ENCODE data around the gene PIK3C2B.
"Not testable (repeated sequence)": the region's sequence is repeated elsewhere in the genome, so short reads cannot be mapped to it uniquely, and the experiment has no call there.

PIK3C2B gene

GRCh38 chr1:204506201-204506968, 11.8 kb upstream of the PIK3C2B start:
- DNase-seq, result peak; percentile 77

DNA sequence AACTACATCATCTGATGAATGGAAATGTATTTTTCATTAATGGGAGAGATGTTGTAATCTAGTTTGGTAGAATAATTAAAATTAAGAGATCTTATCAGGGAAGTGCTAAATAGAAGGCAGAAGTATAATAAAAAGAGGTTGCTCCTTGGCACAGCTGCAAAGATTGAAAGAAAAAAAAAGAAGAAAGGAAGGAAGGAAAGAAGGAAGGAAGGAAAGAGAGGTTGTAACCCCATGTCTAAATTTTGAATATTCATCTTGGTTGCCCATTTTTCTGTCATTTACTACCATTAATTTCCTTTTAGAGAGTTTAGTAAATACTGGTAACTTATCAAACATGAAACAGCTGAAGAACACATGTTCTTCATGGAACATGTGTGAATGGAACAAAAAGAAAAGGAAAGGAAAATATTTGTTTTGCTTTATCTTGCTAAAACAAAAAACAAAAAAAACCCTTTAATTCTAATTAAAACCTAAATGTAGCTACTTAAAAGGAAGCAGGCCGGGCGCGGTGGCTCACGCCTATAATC, 11.1 kb upstream of the PIK3C2B start:
- DNase-seq, result no peak

GRCh38 chr1:204503913-204504519, 9.4 kb upstream of the PIK3C2B start:
- DNase-seq, result no peak

GRCh38 chr1:204503122-204503912, 8.7 kb upstream of the PIK3C2B start:
- peak; percentile 41 for DNase-seq

DNA sequence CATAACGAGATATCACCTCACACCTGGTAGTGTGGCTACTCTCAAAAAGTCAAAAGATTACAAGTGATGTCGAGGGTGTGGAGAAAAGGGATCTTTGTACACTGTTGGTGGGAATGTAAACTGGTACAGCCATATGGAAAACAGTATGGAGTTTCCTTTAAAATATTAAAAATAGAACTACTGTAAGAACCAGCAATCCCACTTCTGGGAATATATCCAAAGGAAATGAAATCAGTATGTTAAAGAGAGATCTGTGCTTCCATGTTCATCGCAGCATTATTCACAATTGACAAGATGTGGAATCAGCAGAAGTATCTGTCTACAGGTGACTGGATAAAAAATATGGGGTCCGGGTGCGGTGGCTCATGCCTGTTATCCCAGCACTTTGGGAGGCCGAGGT, 7.6 kb upstream of the PIK3C2B start:
- DNase-seq, result no peak

GRCh38 chr1:204499511-204500468, 5.2 kb upstream of the PIK3C2B start:
- no peak for DNase-seq

GRCh38 chr1:204498981-204499380, 4.4 kb upstream of the PIK3C2B start:
- DNase-seq, result no peak

DNA sequence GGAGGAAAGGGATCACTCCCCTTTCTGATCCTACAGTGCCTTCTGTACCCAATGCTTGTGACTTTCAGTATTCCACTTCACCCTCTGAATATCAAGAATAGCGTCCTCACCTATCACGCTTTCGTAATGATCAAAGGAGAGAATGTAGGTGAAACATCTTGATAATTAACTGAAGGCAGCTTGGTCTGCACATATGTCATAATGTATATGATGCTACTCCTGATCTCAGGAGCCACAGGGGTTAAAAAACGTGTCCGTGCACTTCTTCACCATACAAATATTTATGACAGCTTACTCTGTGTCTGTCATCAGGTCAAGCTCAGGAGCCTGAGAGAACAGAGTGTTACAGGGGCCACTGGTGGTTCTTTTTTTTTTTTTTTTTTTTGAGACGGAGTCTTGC, 1.2 kb upstream of the PIK3C2B start:
- no peak for DNase-seq

DNA sequence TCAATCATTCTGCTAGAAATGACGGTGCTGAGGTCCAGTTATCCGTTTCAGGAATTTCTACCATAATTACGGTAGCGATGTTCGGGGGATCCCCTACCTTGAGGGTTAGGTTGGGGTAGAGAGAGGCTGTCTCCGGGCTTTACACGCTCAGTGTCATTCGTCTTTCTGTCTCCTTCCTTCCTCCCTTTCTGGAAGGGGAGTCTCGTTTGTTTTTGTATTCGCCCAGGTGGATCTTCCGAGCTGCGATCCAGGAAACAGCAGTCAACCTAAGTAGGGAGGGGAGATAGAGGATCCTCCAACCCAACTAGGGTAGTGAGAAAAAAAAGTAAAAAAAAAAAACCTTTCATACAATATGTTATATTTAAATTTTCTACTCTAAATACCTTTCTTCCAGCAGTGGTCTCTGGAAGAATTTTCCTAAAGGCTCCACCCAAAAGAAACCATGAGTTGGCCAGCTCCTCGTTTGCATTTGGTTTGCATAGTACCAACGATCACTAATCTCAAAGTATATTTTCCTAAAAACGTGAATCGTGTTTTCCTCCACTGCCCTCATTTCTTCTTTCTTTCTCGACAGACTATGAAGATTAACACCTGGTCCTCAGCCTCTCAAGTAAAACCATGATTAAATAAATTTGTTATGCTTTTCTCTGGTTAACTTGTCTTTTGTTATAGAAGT, 611 bp upstream of the PIK3C2B start:
- DNase-seq, result no peak

GRCh38 chr1:204493984-204494280, 673 bp downstream of the PIK3C2B start:
- DNase-seq, result peak; percentile 68

- DNase-seq, result peak; percentile 48
These were observed 1.2 kb downstream of the PIK3C2B start for GRCh38 chr1:204493145-204493983.

GRCh38 chr1:204491655-204492054, 3.0 kb downstream of the PIK3C2B start:
- no peak for DNase-seq

GRCh38 chr1:204487256-204487615, 7.4 kb downstream of the PIK3C2B start:
- no peak for DNase-seq

DNA sequence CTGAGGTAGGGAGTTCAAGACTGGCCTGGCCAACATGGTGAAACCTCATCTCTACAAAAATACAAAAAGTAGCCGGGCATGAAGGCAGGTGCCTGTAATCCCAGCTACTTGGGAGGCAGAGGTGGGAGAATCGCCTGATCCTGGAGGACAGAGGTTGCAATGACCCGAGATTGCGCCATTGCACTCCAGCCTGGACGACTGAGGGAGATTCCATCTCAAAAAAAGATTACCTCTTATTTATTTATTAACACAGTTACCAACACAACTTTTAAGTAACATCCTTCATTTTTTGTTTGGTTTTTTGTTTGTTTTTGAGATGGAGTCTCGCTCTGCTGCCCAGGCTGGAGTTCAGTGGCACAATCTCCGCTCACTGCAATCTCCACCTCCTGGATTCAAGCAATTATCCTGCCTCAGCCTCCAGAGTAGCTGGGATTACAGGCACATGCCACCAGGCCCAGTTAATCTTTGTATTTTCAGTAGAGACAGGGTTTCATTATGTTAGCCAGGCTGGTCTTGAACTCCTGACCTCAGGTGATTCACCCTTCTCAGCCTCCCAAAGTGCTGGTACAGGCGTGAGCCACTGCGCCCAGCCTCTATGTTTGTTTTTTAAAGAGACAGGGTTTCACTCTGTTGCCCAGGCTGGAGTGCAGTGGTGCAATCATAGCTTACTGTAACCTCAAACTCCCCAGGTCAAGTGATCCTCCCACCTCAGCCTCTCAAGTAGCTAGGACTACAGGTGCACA, 7.9 kb downstream of the PIK3C2B start:
- not testable (repeated sequence) for DNase-seq

DNA sequence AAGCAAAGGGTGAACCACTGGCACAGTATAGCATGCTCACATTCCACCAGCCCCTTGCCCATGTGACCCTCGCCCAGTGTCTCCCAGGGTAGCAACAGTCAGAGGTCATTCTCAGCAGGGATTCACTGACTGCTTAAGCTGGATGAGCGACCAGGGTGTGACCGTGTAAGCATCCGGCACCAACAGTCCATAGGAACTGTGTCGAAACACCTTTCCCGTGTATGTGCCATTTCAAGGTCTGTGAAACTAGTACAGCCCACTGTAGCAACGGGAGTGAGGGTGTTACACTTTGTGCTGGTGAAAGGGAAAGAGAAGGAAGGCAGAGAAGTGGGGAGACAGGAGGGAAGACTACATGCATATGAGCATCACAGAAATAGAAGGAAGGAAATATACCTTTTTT, 10.8 kb downstream of the PIK3C2B start:
- no peak for DNase-seq

DNA sequence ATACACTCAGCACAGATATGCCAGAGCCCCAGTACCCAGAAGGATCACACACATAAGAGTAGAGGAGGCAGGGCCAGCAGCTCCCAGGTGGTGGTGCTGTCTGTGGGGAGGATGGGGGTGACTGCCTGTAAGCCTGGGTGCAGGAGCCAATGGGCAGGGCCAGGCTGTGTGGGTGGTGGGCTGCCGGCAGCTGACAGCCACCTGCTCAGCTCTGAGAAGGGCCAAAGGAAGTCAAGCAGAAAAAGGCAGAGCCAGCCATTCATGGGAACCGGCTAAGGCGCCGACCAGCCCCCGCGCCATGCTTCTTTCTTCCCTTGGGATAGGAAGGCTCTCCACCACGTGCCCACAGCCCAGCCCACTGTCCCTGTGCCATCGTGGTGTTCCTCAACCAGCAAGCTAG, 14.1 kb downstream of the PIK3C2B start:
- DNase-seq, result no peak

- DNase-seq, result no peak
These were observed 15.0 kb downstream of the PIK3C2B start for GRCh38 chr1:204479387-204480136.

DNA sequence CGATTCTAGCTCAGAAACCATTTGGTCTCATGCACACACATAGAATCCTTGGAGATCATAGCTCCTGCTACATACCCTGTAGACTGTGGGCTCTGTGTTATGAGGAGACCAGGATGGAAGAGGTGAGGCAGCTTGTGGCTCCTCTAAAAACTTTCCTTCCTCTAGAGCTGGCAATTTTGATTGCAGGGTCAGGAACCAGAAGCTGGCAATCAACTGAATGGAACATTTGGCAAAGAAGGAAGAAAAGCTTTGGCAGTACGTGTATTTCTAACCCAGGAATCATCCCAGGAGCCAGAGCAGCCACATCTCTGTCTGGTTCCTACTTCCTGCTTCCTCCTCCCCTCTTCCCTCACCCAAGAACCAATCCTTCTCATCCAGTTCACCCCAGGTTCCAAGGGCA, 15.7 kb downstream of the PIK3C2B start:
- no peak for DNase-seq

DNA sequence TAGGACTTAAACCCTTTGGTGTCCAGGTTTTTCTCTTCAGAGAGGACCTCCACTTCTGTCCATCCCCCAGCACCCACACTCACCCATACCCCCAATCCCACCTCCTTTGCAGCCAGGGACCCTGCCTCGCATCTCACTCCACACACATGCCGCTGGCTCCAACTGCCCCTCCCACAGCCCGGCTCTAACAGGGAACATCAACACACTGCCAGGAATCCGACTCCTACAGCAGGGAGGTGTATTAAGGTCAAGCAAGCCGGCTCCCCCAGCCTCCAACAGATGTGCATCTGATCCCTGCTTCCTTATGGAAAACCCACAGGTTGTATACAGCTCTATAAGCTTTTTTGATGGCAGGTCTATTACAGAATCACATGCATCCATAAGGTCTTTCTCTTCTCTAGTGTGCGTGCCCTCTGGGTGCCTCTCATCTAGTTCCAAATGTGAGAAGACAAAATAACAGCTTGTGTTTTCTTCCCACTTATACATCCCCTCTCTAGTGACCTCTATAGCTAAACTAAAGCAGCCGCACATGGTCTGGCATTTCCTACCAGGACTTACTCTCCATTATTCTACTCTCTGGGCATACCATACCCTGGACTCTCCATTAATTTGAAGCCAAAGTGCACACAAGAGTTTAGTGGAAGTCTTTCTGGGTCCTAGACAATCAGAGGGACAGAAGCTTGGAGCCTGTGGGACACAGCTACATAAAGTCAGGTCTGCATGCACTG, 16.3 kb downstream of the PIK3C2B start:
- DNase-seq, result no peak

All from CD4-positive, alpha-beta T cell treated with Interleukin-17A for 4 hours (primary cell).